NT2/D1 (cell line): ENCODE results near the gene OPN4.

Source experiments
- DNase-seq: peaks from one replicate; pipeline ENCODE4 v3.0.0-alpha.2; 2011; ENCODE audit warnings: low read depth, low spot score
- H3K27me3 ChIP-seq: 2 replicates; pipeline ENCODE4 v1.6.0; 2011; ENCODE audit warnings: mild to moderate bottlenecking; ENCODE audit not compliant: insufficient read length, insufficient read depth
- H3K36me3 ChIP-seq: 2 replicates; pipeline ENCODE4 v1.6.1; 2011; ENCODE audit warnings: mild to moderate bottlenecking, low read length, mixed read lengths; ENCODE audit not compliant: insufficient read depth, insufficient read length
- H3K4me1 ChIP-seq: 2 replicates; pipeline ENCODE4 v1.5.1; 2011; ENCODE audit not compliant: insufficient read depth, insufficient read length
- H3K4me3 ChIP-seq: 2 replicates; pipeline ENCODE4 v1.5.1; 2011; ENCODE audit warnings: low read depth; ENCODE audit not compliant: insufficient read length
- H3K9ac ChIP-seq: 2 replicates; pipeline ENCODE4 v1.6.0; 2011; ENCODE audit warnings: low read depth; ENCODE audit not compliant: insufficient read length
- H3K9me3 ChIP-seq: 2 replicates; pipeline ENCODE4 v1.5.1; 2011; ENCODE audit warnings: mild to moderate bottlenecking, low read length; ENCODE audit not compliant: insufficient read depth
- SUZ12 ChIP-seq: IDR thresholded peaks from 2 replicates; pipeline ENCODE4 v1.6.1; 2011; ENCODE audit not compliant: insufficient read length, insufficient read depth; ENCODE audit errors: extremely low read depth
- YY1 ChIP-seq: IDR thresholded peaks from 2 replicates; pipeline ENCODE4 v1.6.1; 2011; ENCODE audit not compliant: insufficient read length, insufficient read depth
- ZNF274 ChIP-seq: IDR thresholded peaks from 2 replicates; pipeline ENCODE4 v1.6.1; 2011; ENCODE audit warnings: mild to moderate bottlenecking, low read depth, low read length

Gene OPN4

DNA sequence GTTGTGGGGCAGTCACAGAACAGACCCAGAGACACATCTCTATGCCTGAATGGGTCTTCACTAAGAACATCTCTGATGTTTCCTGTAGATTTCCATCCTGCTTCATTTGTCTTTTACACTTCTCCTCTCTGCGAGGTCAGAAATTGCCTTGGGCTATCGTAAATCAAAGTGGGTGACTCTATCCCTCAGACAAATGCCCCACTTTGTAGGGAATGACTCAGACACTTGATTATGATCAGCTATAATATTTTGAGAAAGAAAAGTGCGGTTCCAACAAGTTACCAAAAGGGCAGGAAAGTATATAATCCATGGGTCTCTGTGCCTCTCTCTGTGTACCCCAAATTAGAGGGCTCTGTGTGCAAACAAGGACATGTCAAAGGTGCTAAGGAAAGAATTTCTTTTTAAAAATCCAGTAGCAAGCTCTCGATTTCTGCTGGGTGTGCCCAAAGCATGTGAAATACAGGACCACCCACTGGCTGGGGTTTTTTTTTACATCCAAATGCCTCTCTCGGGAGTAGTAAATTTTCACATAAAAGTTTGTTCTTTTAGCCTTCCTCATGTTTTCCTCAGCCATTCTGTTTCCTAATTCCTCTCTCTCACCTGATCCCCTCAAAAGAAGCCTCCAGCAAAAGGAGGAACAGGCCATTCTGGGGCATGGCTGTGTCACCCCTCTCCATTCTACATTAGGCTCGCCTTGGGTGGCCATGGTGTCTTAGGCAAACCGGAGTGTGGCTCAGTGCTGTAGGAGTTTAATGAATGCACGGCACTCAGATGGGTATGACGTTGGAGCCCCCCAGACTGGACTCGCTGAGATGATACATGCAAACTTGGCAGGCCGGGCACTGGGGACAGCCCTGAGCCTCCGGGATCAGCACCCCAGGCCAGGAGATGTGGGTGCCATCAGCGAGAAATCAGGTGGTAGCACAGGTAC lies 6.3 kb upstream of the OPN4 start:
- Histone ChIP-seq H3K36me3 (no peaks in the 10 kb centered on the region), H3K9ac (no peak overlapping the region), H3K4me3 (no peak overlapping the region), H3K27me3 (no peaks in the 10 kb centered on the region), H3K4me1 (peaks cover 6% of the 10 kb centered on the region), H3K9me3 (no peaks in the 10 kb centered on the region)
- DNase-seq: no peak
- TF ChIP-seq ZNF274 (no peak), SUZ12 (no peak), YY1 (no peak)

GRCh38 chr10:86648704-86649427 lies 5.5 kb upstream of the OPN4 start:
- Histone ChIP-seq H3K4me3 (no peak overlapping the region), H3K9ac (no peak overlapping the region), H3K36me3 (no peaks in the 10 kb centered on the region), H3K4me1 (peaks cover 6% of the 10 kb centered on the region), H3K27me3 (no peaks in the 10 kb centered on the region), H3K9me3 (no peaks in the 10 kb centered on the region)
- no peak for TF ChIP-seq SUZ12
- no peak for DNase-seq

DNA sequence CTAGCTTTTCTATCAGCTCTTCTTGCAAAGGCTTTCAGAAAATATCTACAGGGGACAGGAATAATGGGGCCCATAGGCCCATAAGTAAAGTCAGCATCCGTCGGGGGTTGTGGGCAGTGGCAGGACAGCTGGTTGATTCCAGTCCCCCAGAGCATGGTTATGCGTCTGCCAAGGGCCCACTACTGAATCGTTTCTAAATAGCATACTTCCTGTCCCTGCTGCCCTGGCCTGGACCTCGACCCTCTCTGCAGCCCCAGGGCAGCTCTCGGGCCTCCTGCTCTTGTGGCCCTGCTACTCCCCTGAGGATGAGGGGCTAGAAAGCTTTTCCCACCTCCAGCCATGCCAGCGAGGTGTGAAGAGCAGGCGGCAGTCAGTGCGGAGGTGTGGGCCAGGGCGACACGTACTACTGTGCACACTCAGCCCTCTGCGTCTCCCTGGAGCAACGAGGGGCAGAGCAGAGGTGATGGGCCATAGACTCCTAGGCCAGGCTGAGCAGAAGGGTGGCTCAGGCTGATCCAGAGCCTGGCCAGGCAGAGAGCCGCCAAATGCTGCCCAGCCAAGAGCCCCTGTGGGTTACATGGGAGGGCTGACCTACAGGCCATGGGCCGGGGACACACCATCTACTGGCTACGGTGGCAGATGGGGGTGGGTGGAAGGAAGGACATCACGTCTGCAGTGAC lies 4.7 kb upstream of the OPN4 start:
- H3K9me3 ChIP-seq: no peaks in the 10 kb centered on the region
- peaks cover 6% of the 10 kb centered on the region for H3K4me1 ChIP-seq
- no peak for DNase-seq
- no peak overlapping the region for H3K4me3 ChIP-seq
- no peak for TF ChIP-seq ZNF274
- no peak for TF ChIP-seq SUZ12
- no peak for TF ChIP-seq YY1
- H3K27me3 ChIP-seq: no peaks in the 10 kb centered on the region
- H3K9ac ChIP-seq: no peak overlapping the region
- H3K36me3 ChIP-seq: no peaks in the 10 kb centered on the region

GRCh38 chr10:86650151-86650550 lies 4.2 kb upstream of the OPN4 start:
- Histone ChIP-seq H3K27me3 (no peaks in the 10 kb centered on the region), H3K4me3 (no peak overlapping the region), H3K36me3 (no peaks in the 10 kb centered on the region), H3K9ac (no peak overlapping the region), H3K4me1 (peaks cover 6% of the 10 kb centered on the region), H3K9me3 (no peaks in the 10 kb centered on the region)
- TF ChIP-seq SUZ12: no peak
- TF ChIP-seq YY1: no peak
- TF ChIP-seq ZNF274: no peak
- DNase-seq: no peak

- Histone ChIP-seq H3K36me3 (no peaks in the 10 kb centered on the region), H3K9me3 (no peaks in the 10 kb centered on the region), H3K9ac (no peak overlapping the region), H3K4me1 (peaks cover 6% of the 10 kb centered on the region), H3K27me3 (no peaks in the 10 kb centered on the region), H3K4me3 (no peak overlapping the region)
- no peak for TF ChIP-seq YY1
- TF ChIP-seq SUZ12: no peak
- TF ChIP-seq ZNF274: no peak
- DNase-seq: no peak
Measured at GRCh38 chr10:86651021-86651471, 3.3 kb upstream of the OPN4 start.

DNA sequence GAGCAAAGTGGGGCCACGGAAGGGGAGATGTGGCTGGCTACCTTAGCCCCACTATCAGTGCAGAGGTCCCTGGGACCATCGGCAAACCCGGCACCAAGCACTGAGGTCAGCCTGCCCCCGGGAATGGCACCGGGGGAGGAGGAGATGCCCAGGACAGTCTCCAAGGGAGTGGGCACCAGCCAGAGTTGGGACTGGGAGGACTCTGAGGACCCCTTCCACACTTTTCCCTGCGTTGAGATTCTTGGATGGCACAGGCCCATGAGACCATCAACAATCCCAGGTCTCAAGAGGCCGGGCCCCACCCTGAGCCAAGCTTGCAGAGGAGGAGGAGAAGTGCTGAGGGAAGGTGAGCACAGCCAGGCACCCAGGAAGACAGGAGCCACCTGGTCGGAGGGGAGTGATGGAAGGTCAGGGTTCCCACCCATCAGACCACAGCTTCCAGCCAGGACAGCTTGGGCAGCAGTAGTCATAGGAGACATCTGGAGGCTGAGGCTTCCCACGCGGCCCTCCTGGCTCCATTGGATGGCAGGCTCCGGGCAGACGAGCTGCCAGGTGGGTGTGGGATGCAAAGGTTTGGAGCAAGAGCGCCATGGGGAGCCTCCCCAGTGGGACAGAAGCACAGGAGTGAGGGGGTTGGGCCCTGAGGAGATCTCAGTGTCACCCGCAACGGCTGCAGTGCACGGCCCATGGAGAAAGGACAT lies 2.6 kb upstream of the OPN4 start:
- H3K4me1 ChIP-seq: peaks cover 6% of the 10 kb centered on the region
- no peak for DNase-seq
- TF ChIP-seq ZNF274: no peak
- no peak for TF ChIP-seq YY1
- no peaks in the 10 kb centered on the region for H3K27me3 ChIP-seq
- no peak overlapping the region for H3K9ac ChIP-seq
- no peaks in the 10 kb centered on the region for H3K36me3 ChIP-seq
- H3K4me3 ChIP-seq: no peak overlapping the region
- H3K9me3 ChIP-seq: no peaks in the 10 kb centered on the region
